ENCODE data around the gene PCYT1A.
A peak's percentile ranks its signal among the peaks of the same experiment; 100 is the strongest.
"Not testable (repeated sequence)": the region's sequence is repeated elsewhere in the genome, so short reads cannot be mapped to it uniquely, and the experiment has no call there.

Gene PCYT1A

DNA sequence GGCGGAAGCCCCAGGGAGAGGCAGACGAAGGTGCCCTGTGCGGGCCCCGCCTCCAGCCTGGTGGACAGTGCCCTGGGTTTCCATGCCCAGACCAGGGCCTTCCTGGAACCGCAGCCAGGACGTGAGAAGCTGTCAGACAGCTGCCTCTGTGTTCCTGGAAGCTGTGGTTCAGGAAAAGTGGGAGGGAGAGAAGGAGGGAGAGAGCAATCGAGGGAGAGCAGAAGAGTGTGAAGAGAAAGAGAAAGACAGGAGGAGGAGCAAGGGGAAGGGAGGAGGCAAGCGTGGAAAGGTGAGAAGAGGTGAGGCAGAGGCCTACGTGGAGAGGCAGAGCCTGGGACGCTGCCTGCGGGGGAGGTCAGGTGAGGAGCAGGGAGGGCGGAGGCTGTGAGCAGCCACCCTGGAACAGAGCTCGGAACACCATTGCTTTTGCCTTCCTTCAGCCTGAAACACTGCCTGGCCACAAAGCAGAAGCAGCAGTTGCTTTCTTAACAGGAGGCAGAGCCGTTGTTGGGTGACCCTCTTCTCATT is 94.9 kb downstream of the PCYT1A start:
- DNase-seq (ENCODE audit: low read depth in 2 of 2) = no peak

DNA sequence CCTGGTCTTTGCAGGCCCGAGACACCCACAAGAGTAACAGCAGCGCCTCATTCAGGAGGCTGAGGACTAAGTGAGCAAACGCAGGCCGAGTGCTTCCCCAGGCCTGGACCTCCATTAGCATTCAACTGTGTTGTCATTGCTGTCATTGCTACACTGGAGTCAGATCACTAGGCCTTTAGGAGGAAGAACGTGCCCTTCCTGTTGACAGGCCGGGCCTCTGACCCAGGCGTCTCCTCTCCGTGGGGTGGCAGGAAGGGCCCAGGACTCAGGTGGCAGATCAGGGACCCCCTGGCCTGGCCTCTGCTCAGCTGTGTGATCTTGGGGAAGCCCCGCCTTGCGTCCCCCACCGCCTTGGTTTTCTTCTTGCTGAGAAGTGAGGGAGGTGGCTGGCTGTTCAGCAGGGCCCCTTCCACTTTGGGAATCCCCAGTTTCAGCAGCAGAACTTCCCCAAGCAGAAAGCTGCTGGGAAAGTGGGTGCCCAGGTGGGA is 95.4 kb downstream of the PCYT1A start:
- DNase-seq (ENCODE audit: low read depth in 2 of 2) = peak in 1 of 2 donors; percentile 35

DNA sequence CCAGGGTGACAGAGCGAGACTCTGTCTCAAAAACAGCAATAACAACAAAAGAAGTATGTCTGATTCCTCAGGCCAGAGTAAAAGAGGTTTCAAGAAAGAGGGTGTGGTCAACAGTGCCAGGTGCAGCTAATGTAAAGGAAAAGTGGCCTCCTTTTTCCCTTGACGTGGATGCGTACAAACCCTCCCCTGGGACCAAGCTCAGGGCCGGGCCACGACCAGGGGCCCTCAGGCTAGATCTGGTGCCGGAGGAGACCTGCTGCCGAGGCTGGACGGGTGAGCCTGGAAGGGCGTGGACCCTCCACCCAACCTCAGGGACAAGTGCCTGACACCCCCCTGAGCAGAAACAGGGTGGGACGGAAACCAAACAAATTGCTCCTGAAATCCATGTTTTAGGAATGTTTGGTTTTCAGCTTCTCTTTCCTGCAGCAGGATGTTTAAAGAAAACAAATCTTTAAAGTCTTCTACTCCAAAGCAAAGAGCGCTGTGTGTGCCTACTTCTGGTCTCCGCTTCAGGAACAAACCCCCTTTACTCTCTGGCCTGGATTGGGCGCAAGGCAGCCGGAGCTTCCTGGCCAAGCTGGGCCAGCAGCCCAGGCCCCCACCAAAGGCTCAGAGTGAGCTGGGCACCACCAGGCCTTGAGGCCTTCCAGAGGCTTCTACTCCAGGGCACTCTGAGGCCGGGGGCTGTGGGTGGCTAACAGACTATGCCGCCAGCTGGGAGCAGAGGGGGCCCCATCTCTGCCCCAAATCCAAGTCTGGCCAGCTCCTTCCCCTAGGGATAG is 97.8 kb downstream of the PCYT1A start:
- no peak for DNase-seq (ENCODE audit: low read depth in 2 of 2)

DNA sequence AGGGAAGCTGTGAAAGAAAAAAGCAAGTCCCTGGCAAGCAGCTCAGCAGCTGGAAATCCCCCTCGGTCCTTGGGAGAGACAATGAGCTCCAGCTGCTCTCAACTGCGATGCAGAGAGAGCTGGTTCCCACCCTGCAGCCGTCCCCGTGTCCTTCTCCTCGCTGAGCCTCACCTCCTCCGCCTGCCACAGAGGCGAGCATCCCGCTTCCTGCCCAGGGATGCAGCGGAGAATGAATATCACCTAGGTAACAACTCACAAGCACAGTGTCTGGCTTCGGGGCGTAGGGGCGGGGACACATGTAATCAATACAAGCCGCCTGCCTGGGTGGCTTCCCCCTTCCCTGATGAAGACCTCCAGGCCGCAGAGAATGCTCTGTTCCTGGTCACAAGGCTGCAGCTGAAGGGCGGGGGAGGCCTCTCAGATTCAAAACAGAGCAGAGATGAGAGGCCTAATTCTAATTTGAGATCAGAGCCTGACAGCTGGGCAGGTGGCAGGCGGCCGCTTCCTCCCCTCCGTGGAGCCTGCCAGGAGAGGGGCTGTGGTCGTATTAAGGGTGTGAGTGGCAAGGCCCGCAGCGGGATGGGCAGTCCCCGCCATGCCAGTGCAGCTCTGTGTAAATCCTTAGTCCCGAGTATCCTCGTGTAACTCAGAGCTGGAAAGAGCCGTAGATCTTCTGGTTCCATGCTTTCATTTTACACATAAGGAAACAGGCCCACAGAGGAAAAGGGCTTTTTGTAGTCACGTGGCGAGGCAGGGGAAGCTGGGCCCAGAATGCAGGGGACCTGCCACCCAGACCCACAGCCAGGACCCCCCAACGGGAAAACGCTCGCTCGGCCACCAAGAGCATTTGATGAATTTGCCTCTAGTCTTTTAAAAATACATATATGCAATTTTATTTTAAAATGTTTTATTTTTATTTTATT is 100.6 kb downstream of the PCYT1A start:
- no peak for DNase-seq (ENCODE audit: low read depth in 2 of 2)

DNA sequence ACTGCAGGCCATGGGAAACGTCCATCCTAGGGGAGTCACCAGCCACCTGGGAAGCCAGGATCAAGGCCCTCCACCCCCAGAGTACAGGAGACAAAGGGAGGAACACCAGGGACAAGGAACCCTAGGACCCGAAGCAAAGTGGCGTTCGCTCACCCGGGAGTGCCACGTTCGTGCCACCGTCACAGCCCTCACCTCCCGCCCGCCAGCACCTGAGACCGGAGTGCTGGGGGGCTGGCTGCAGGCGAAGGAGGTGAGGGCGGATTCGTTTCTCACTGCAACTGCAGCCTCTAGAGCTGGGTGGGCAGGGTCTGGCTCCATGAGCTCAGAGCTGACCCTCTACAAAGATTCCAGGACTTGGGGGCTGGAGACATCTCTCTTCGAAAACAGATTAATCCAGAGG is 102.6 kb downstream of the PCYT1A start:
- no peak for DNase-seq (ENCODE audit: low read depth in 2 of 2)

DNA sequence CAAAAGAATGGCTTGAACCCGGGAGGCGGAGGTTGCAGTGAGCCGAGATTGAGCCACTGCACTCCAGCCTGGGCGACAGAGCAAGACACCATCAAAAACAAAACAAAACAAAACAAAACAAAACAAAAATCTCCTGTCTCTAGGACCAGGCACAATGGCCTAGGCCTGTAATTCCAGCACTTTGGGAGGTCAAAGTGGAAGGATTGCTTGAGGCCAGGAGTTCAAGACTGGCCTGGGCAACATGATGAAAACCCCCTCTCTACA is 103.4 kb downstream of the PCYT1A start:
- not testable (repeated sequence) for DNase-seq (ENCODE audit: low read depth in 2 of 2)

DNA sequence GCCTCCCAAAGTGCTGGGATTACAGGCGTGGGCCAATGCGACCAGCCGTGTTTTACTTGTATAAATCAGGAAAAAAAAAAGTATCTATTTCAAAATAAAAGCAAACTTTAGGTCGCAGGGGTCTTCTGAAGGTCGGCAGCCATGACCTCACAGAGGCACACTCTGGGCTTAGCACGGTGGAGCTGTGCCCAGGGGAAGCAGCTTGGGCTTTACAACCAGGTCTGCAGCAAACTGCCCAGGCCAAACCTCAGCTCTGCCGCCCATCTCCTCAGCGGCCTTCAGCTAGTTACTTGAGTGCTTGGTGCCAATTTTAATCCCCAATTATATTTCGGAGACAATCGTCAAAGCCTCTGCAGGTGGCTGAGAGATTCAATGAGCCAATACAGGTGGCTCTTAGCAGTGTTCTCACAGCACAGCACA is 106.4 kb downstream of the PCYT1A start:
- no peak for DNase-seq (ENCODE audit: low read depth in 2 of 2)

DNA sequence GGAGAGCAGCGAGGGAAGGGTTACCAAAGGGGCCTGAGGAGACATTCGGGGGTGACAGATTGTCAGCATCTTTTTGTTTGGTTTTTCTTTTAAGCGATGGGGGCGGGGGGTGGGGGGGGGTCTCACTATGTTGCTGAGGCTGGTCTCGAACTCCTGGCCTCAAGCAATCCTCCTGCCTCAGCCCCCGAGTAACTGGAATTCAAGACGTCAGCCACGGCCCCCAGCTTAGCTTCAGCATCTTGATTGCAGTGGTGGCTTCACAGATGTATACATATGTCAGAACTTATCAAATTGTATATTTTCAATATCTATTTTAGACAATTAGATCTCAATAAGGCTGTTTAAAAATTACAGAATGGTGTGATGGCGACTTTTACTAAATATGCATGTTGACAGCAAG is 107.2 kb downstream of the PCYT1A start:
- no peak for DNase-seq (ENCODE audit: low read depth in 2 of 2)
